H9 (cell line): ENCODE measurements around the gene ONECUT3. TPM values are rescaled to one million over a fixed set of nuclear protein-coding genes. Genes with fewer than 3 reads are reported as not detected.

Source experiments
- DNase-seq: peaks from one replicate; pipeline ENCODE4 v3.0.0-alpha.2; 2017
- H2AFZ ChIP-seq: one replicate; pipeline ENCODE4 v1.6.1; 2013; ENCODE audit warnings: mild to moderate bottlenecking, low read length, control low read depth, moderate library complexity
- H2AK5ac ChIP-seq: 2 replicates; pipeline ENCODE4 v1.6.1; 2013; ENCODE audit warnings: low read length, control low read depth, mixed read lengths; ENCODE audit not compliant: insufficient read length
- H2BK120ac ChIP-seq: one replicate; pipeline ENCODE4 v1.6.1; 2013; ENCODE audit warnings: low read depth, mild to moderate bottlenecking, low read length, control low read depth, inconsistent platforms; ENCODE audit not compliant: poor library complexity, severe bottlenecking
- H2BK12ac ChIP-seq: 2 replicates; pipeline ENCODE4 v1.6.1; 2013; ENCODE audit warnings: low read length, control low read depth, mixed read lengths, low read depth; ENCODE audit not compliant: insufficient read length
- H2BK15ac ChIP-seq: 2 replicates; pipeline ENCODE4 v1.6.1; 2013; ENCODE audit warnings: low read depth, low read length, control low read depth
- H2BK20ac ChIP-seq: one replicate; pipeline ENCODE4 v1.6.1; 2013; ENCODE audit warnings: low read depth, mild to moderate bottlenecking, low read length, control low read depth, inconsistent platforms; ENCODE audit not compliant: poor library complexity, severe bottlenecking
- H2BK5ac ChIP-seq: 2 replicates; pipeline ENCODE4 v1.6.1; 2013; ENCODE audit warnings: low read length, control low read depth, mixed read lengths; ENCODE audit not compliant: insufficient read length
- H3K14ac ChIP-seq: 2 replicates; pipeline ENCODE4 v1.6.1; 2013; ENCODE audit warnings: low read length, control low read depth; ENCODE audit not compliant: insufficient read depth
- H3K18ac ChIP-seq: 2 replicates; pipeline ENCODE4 v1.6.1; 2013; ENCODE audit warnings: low read depth, mild to moderate bottlenecking, mixed read lengths, low read length, control low read depth; ENCODE audit not compliant: insufficient read length
- H3K23ac ChIP-seq: 2 replicates; pipeline ENCODE4 v1.6.1; 2013; ENCODE audit warnings: low read length, control low read depth, mixed read lengths, low read depth; ENCODE audit not compliant: insufficient read length
- H3K23me2 ChIP-seq: 2 replicates; pipeline ENCODE4 v1.6.1; 2013; ENCODE audit warnings: low read depth, mild to moderate bottlenecking, mixed read lengths, low read length, control low read depth; ENCODE audit not compliant: insufficient read length, poor library complexity, severe bottlenecking
- H3K27ac ChIP-seq: 2 replicates; pipeline ENCODE4 v1.5.1; 2013; ENCODE audit warnings: low read length, control low read depth, mixed read lengths, low read depth; ENCODE audit not compliant: insufficient read length
- H3K27me3 ChIP-seq: 2 replicates; pipeline ENCODE4 v1.6.1; 2013; ENCODE audit warnings: low read length, control low read depth, inconsistent platforms; ENCODE audit not compliant: insufficient read depth
- H3K4ac ChIP-seq: 2 replicates; pipeline ENCODE4 v1.6.1; 2013; ENCODE audit warnings: low read depth, mild to moderate bottlenecking, control low read depth, inconsistent platforms, low read length, moderate library complexity
- H3K4me1 ChIP-seq: 2 replicates; pipeline ENCODE4 v1.6.1; 2013; ENCODE audit warnings: low read length, control low read depth, inconsistent platforms; ENCODE audit not compliant: insufficient read depth
- H3K4me2 ChIP-seq: 2 replicates; pipeline ENCODE4 v1.6.1; 2013; ENCODE audit warnings: low read length, control low read depth, mixed read lengths; ENCODE audit not compliant: insufficient read length, insufficient read depth
- H3K56ac ChIP-seq: 2 replicates; pipeline ENCODE4 v1.6.1; 2013; ENCODE audit warnings: low read depth, mild to moderate bottlenecking, mixed read lengths, low read length, control low read depth; ENCODE audit not compliant: insufficient read length
- H3K79me1 ChIP-seq: 2 replicates; pipeline ENCODE4 v1.6.1; 2013; ENCODE audit warnings: low read depth, mild to moderate bottlenecking, moderate library complexity, low read length, control low read depth, inconsistent platforms; ENCODE audit not compliant: insufficient read depth, poor library complexity, severe bottlenecking
- H3K79me2 ChIP-seq: 2 replicates; pipeline ENCODE4 v1.6.1; 2013; ENCODE audit warnings: low read length, control low read depth, inconsistent platforms; ENCODE audit not compliant: insufficient read depth
- H3K9ac ChIP-seq: 2 replicates; pipeline ENCODE4 v1.6.1; 2013; ENCODE audit warnings: low read length, control low read depth, mixed read lengths; ENCODE audit not compliant: insufficient read length; ENCODE audit errors: extremely low read depth
- H3K9me3 ChIP-seq: one replicate; pipeline ENCODE4 v1.6.1; 2013; ENCODE audit warnings: low read depth, low read length, inconsistent platforms; ENCODE audit not compliant: control insufficient read depth
- H3T11ph ChIP-seq: one replicate; pipeline ENCODE4 v1.6.1; 2013; ENCODE audit warnings: mild to moderate bottlenecking, low read length, control low read depth, inconsistent platforms
- H4K20me1 ChIP-seq: one replicate; pipeline ENCODE4 v1.6.1; 2013; ENCODE audit not compliant: control insufficient read depth, insufficient read length, insufficient read depth
- H4K5ac ChIP-seq: 2 replicates; pipeline ENCODE4 v1.6.1; 2013; ENCODE audit warnings: low read depth, mild to moderate bottlenecking, mixed read lengths, low read length, control low read depth; ENCODE audit not compliant: insufficient read length
- H4K8ac ChIP-seq: replicated peaks from 2 replicates; pipeline ENCODE4 v1.6.1; 2013; ENCODE audit warnings: low read length, control low read depth, mixed read lengths, low read depth; ENCODE audit not compliant: insufficient read length
- H4K91ac ChIP-seq: 2 replicates; pipeline ENCODE4 v1.6.1; 2013; ENCODE audit warnings: low read depth, mild to moderate bottlenecking, moderate library complexity, mixed read lengths, low read length, control low read depth; ENCODE audit not compliant: insufficient read length
- H3K27ac Mint-ChIP-seq, 3 experiments: 2 replicates in 2 of 3; 3 replicates in 1 of 3; pipeline ENCODE4 v1.8.0; 2020 to 2021; ENCODE audit warnings: mixed read lengths in 3 of 3, mild to moderate bottlenecking in 1 of 3, moderate library complexity in 1 of 3
- H3K27me3 Mint-ChIP-seq: 2 replicates; pipeline ENCODE4 v1.8.0; 2021; ENCODE audit warnings: low read depth, mild to moderate bottlenecking, moderate library complexity, mixed read lengths
- H3K36me3 Mint-ChIP-seq, 3 experiments: 2 replicates in 2 of 3; 3 replicates in 1 of 3; pipeline ENCODE4 v1.8.0; 2020 to 2021; ENCODE audit warnings: low read depth in 3 of 3, mixed read lengths in 3 of 3; ENCODE audit not compliant: insufficient read depth in 1 of 3
- H3K4me1 Mint-ChIP-seq, 2 experiments: 2 replicates each; pipeline ENCODE4 v1.8.0; 2020; ENCODE audit warnings: mixed read lengths in 2 of 2
- H3K4me3 Mint-ChIP-seq, 2 experiments: 2 replicates in 1 of 2; 3 replicates in 1 of 2; pipeline ENCODE4 v1.8.0; 2020 to 2021; ENCODE audit warnings: mild to moderate bottlenecking in 2 of 2, mixed read lengths in 2 of 2, moderate library complexity in 1 of 2
- H3K9me3 Mint-ChIP-seq, 2 experiments: 2 replicates in 1 of 2; 3 replicates in 1 of 2; pipeline ENCODE4 v1.8.0; 2020; ENCODE audit warnings: mild to moderate bottlenecking in 2 of 2, mixed read lengths in 2 of 2, moderate library complexity in 1 of 2
- WGBS: extraction: QIAGEN DNeasy Blood & Tissue Kit; methylation state at CpG from one replicate; pipeline ENCODE4 v1.1.7; 2013; ENCODE audit warnings: missing lambda C conversion rate, low lambda C conversion rate, mixed read lengths; ENCODE audit not compliant: insufficient read length; ENCODE audit errors: extremely low coverage; 5-methylcytosine and 5-hydroxymethylcytosine counted together
- total RNA-seq: library from RNA; stranded (reverse); gene quantifications from 2 replicates; pipeline ENCODE4 v1.2.1, GENCODE V29; 2021
- TF ChIP-seq, protein P1 (sequence below): fragments of 200-600 bp; sonication (generic); conservative IDR thresholded peaks from 3 replicates; pipeline ENCODE4 v1.8.0; 2021; ENCODE audit warnings: antibody characterized with exemption, mild to moderate bottlenecking

Gene ONECUT3
- total RNA-seq, 1 experiment from 2014 or later, result 0.04 TPM

GRCh38 chr19:1761528-1762242 lies 8.4 kb downstream of the ONECUT3 start:
- Histone ChIP-seq H2BK15ac (no peak overlapping the region), H3K18ac (no peak overlapping the region), H3K4ac (no peak overlapping the region), H4K5ac (no peak overlapping the region), H2BK12ac (no peak overlapping the region), H3K9ac (no peak overlapping the region), H3K27ac (no peak overlapping the region), H2AFZ (no peak overlapping the region), H4K20me1 (peaks cover 2% of the 10 kb centered on the region), H2BK20ac (no peak overlapping the region), H3K79me2 (no peaks in the 10 kb centered on the region), H2AK5ac (no peak overlapping the region), H4K8ac (no peak overlapping the region), H3K79me1 (no peaks in the 10 kb centered on the region), H3K4me1 (no peaks in the 10 kb centered on the region), H3K27me3 (peaks cover 99% of the 10 kb centered on the region), H3K4me2 (no peak overlapping the region), H3K14ac (no peak overlapping the region), H3K23me2 (no peaks in the 10 kb centered on the region), H3T11ph (no peak overlapping the region), H3K23ac (no peak overlapping the region), H2BK5ac (no peak overlapping the region), H2BK120ac (no peak overlapping the region), H3K56ac (no peak overlapping the region), H3K9me3 (no peaks in the 10 kb centered on the region), H4K91ac (no peak overlapping the region)
- no peak for DNase-seq
- H3K27me3 Mint-ChIP-seq, result peaks cover 100% of the 10 kb centered on the region
- WGBS, result no CpG with 5 or more reads among the region's 30 CpGs
- H3K4me3 Mint-ChIP-seq, result no peak overlapping the region
- H3K9me3 Mint-ChIP-seq, result peaks cover 2 to 12% of the 10 kb centered on the region in 2 experiments; a peak in 4 of 5 replicates
- H3K36me3 Mint-ChIP-seq, result no peaks in the 10 kb centered on the region; a peak in 1 of 7 replicates
- TF ChIP-seq, protein P1, sequence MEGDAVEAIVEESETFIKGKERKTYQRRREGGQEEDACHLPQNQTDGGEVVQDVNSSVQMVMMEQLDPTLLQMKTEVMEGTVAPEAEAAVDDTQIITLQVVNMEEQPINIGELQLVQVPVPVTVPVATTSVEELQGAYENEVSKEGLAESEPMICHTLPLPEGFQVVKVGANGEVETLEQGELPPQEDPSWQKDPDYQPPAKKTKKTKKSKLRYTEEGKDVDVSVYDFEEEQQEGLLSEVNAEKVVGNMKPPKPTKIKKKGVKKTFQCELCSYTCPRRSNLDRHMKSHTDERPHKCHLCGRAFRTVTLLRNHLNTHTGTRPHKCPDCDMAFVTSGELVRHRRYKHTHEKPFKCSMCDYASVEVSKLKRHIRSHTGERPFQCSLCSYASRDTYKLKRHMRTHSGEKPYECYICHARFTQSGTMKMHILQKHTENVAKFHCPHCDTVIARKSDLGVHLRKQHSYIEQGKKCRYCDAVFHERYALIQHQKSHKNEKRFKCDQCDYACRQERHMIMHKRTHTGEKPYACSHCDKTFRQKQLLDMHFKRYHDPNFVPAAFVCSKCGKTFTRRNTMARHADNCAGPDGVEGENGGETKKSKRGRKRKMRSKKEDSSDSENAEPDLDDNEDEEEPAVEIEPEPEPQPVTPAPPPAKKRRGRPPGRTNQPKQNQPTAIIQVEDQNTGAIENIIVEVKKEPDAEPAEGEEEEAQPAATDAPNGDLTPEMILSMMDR, result no peak
- H3K27ac Mint-ChIP-seq, result no peak overlapping the region
- peaks cover 0 to 37% of the 10 kb centered on the region in 2 experiments; a peak in 2 of 4 replicates for H3K4me1 Mint-ChIP-seq
